BJ (cell line): ENCODE data around the gene AKR1E2. TPM values are rescaled to one million over a fixed set of nuclear protein-coding genes. Genes with fewer than 3 reads are reported as not detected.

Experiments used
- CTCF ChIA-PET: fragments of 350-600 bp; formaldehyde crosslinking; extraction: SDS; loops from one replicate; lab custom pipeline; 2021; ENCODE audit warnings: antibody characterized with exemption, inconsistent platforms; lab: Yijun Ruan, JAX
- POLR2A ChIA-PET: fragments of 300-600 bp; sonication (Branson Sonifier 250); formaldehyde crosslinking; extraction: SDS; loops from one replicate; lab custom pipeline; 2021; ENCODE audit warnings: antibody characterized with exemption; lab: Charles Lee
- DNase-seq: peaks from one replicate; pipeline ENCODE4 v3.0.0-alpha.2; 2011; ENCODE audit warnings: low read depth
- H3K27me3 ChIP-seq: 2 replicates; pipeline ENCODE4 v1.6.0; 2011; ENCODE audit warnings: low read length; ENCODE audit not compliant: control insufficient read depth, insufficient read depth
- H3K36me3 ChIP-seq: 2 replicates; pipeline ENCODE4 v1.5.1; 2011; ENCODE audit warnings: low read length; ENCODE audit not compliant: control insufficient read depth, insufficient read depth
- H3K4me3 ChIP-seq: 2 replicates; pipeline ENCODE4 v1.5.1; 2011; ENCODE audit warnings: low read depth, mild to moderate bottlenecking, control low read depth, low read length
- polyA plus RNA-seq: library from polyadenylated mRNA; depleted of rRNA; stranded (reverse); fragments of >200 nt; gene quantifications from 2 replicates; pipeline ENCODE4 v1.2.3, GENCODE V29; 2011
- TF ChIP-seq, protein P1 (sequence below): IDR thresholded peaks from 2 replicates; pipeline ENCODE4 v1.5.1; 2011; ENCODE audit warnings: low read depth, mild to moderate bottlenecking, control low read depth, inconsistent platforms, low read length, moderate library complexity; ENCODE audit not compliant: insufficient read depth

AKR1E2 gene
- polyA plus RNA-seq, 1 experiment: 3.3 TPM

DNA sequence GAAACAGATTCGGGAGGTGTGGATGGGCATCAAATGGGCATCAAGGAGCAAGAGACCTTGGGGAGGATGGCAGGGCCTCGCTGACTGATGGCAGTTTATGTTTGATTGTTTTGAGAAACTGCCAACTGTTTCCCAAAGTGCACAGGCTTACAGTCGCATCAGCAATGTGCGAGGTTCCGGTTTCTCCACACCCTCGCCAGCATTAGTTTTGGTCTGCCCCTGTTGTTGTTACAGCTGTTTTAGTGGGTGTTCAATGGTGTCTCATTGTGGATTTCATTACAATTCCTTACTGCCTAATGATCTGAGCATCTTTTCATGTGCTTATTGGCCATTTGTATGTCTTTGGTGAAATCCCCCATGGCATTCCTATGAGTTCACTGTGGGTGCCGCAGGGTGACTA is 24.4 kb downstream of the AKR1E2 start:
- no peak for DNase-seq
- Histone ChIP-seq H3K27me3 (no peaks in the 10 kb centered on the region), H3K36me3 (no peaks in the 10 kb centered on the region), H3K4me3 (no peak overlapping the region)
- TF ChIP-seq, protein P1, sequence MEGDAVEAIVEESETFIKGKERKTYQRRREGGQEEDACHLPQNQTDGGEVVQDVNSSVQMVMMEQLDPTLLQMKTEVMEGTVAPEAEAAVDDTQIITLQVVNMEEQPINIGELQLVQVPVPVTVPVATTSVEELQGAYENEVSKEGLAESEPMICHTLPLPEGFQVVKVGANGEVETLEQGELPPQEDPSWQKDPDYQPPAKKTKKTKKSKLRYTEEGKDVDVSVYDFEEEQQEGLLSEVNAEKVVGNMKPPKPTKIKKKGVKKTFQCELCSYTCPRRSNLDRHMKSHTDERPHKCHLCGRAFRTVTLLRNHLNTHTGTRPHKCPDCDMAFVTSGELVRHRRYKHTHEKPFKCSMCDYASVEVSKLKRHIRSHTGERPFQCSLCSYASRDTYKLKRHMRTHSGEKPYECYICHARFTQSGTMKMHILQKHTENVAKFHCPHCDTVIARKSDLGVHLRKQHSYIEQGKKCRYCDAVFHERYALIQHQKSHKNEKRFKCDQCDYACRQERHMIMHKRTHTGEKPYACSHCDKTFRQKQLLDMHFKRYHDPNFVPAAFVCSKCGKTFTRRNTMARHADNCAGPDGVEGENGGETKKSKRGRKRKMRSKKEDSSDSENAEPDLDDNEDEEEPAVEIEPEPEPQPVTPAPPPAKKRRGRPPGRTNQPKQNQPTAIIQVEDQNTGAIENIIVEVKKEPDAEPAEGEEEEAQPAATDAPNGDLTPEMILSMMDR: no peak
- POLR2A ChIA-PET: no interaction called here
- CTCF ChIA-PET: interaction anchor here (0.6 to 6.9 kb wide), 71 partner anchors 8 to 779 kb away, joined by 3 to 172 read pairs (median 6); partner anchors contain the start of genes AKR1C1, AKR1C3 and AKR1E2

DNA sequence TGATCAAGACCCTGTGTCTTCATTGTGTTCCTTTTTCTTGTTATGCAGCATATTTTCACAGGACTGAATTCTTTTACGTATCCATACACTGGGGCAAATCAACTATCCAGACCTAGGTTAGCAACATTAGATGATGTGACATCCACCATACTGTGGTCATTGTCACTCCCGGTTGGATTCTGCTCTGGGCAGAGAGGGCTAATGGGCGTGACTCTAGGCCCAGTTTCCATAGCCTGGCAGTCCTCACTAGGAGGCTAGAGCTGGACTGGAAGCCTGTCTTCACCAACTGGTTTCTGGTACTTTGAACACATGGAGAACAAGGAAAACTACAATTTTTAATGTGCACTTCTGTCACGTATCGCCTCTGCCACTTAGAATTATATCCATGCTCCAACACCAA is 25.2 kb downstream of the AKR1E2 start:
- Histone ChIP-seq H3K36me3 (no peaks in the 10 kb centered on the region), H3K4me3 (no peak overlapping the region), H3K27me3 (no peaks in the 10 kb centered on the region)
- ChIA-PET POLR2A (no interaction called here), CTCF (interaction anchor here (1.4 to 6.9 kb wide), 14 partner anchors 9 to 582 kb away, joined by 3 to 172 read pairs (median 14); partner anchors contain the start of gene AKR1C3)
- DNase-seq: no peak
- TF ChIP-seq, protein P1: no peak

DNA sequence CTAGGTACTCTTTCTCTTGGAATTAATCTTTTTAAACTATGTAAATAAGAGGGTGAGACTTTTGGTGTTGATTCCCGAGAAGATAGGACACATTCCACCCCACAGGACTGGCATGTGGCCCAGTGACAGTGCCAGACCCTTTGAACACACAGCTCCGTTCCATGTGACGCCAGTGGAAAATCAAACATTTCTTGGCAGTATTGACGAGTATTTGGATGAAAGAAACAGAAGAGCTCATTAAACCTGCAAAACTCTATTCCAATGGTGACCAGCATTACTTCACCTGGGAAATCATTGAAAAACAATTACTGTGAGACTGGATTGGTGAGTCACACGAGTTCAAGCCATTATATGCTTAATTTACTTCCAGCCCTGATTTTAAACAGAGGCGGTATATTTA is 25.8 kb downstream of the AKR1E2 start:
- ChIA-PET POLR2A (no interaction called here), CTCF (interaction anchor here (0.6 to 6.9 kb wide), 10 partner anchors 9 to 1302 kb away, joined by 3 to 172 read pairs (median 26); partner anchors contain the start of gene AKR1C3)
- Histone ChIP-seq H3K36me3 (no peaks in the 10 kb centered on the region), H3K4me3 (no peak overlapping the region), H3K27me3 (no peaks in the 10 kb centered on the region)
- no peak for DNase-seq
- TF ChIP-seq, protein P1: no peak

DNA sequence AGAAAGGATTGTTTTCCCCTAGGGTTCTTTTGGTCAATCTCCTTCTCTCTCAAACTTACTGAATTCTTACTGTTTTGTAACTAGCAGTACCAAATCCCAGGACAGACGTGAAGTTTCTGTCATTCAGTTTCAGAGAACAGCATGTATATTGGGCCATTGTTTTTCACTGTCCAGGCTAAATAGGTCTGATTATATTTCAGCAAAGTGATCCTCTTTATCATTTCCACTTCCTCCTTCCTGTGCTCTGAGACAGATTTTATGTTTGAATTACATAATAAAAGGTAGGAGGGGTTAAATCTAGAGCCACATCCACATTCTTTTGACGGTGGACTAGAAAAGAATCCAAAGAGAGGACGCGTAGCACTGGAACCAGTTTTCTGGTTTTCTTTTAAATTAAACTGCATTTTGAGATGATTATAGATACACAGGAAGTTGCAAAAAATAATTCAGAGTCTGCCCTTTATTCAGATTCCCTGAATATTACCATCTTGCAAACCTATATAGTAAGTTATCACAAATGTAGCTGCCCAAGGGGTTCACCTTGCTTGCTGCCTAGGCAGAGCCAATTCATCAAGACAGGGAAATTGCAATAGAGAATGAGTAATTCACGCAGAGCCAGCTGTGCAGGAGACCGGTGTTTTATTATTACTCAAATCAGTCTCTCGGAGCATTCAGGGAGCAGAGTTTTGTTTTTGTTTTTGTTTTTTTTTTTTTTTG is 40.1 kb downstream of the AKR1E2 start:
- TF ChIP-seq, protein P1: no peak
- ChIA-PET POLR2A (no interaction called here), CTCF (no interaction called here)
- DNase-seq: no peak
- Histone ChIP-seq H3K36me3 (no peaks in the 10 kb centered on the region), H3K27me3 (no peaks in the 10 kb centered on the region), H3K4me3 (no peak overlapping the region)

DNA sequence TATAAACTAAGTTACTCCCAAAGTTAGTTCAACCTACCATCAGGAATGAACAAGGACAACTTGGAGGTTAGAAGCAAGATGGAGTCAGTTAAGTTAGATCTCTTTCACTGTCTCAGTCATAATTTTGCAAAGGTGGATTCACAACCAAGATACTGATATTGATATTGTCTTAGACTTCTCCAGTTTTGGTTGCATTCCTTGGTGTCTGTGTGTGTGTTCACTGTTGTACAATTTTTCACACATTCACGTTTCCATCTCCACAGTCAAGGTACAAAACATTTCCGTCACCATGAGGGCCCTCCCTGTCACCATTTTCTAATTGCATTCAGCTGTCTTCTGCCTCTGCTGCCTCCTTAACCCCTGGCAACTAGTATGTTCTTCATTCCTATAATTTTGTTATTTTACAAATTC is 41.1 kb downstream of the AKR1E2 start:
- POLR2A ChIA-PET: no interaction called here
- no peak overlapping the region for H3K4me3 ChIP-seq
- TF ChIP-seq, protein P1: no peak
- DNase-seq: no peak
- CTCF ChIA-PET: interaction anchor here (3.2 kb wide), 1 partner anchor 17 kb away, joined by 18 read pairs; no protein-coding TSS in a partner anchor
- H3K36me3 ChIP-seq: no peaks in the 10 kb centered on the region
- no peaks in the 10 kb centered on the region for H3K27me3 ChIP-seq
